ENCODE results near the gene AAK1.

GRCh38 chr2:69619725-69620124 is 23.8 kb downstream of the AAK1 start:
- TF ChIP-seq CTCF (conservative IDR thresholded peaks at IDR 0.05; ENCODE audit: low read depth, low read length) = no peak
- TF ChIP-seq EZH2 (IDR thresholded peaks at IDR 0.05; ENCODE audit: low read length, unreplicated experiment) = no peak
